OCI-LY1 (cell line): ENCODE results near the gene SETDB1.

Experiments used
- H2AFZ ChIP-seq: fragments of 200-600 bp; sonication (generic), shearing (Covaris generic); 2 replicates; pipeline ENCODE4 v1.6.0; 2014; ENCODE audit warnings: antibody characterized with exemption, mild to moderate bottlenecking, low read length
- H3F3A ChIP-seq: fragments of 200-600 bp; sonication (generic), shearing (Covaris generic); 2 replicates; pipeline ENCODE4 v1.6.0; 2014; ENCODE audit warnings: mild to moderate bottlenecking, antibody characterized with exemption, low read length, moderate library complexity; ENCODE audit not compliant: insufficient read depth
- H3K27ac ChIP-seq: fragments of 200-600 bp; sonication (generic); 2 replicates; pipeline ENCODE4 v1.5.1; 2014; ENCODE audit warnings: low read length, mixed run types, mild to moderate bottlenecking, low read depth; ENCODE audit not compliant: poor library complexity, severe bottlenecking
- H3K27me3 ChIP-seq: fragments of 200-600 bp; sonication (generic); 2 replicates; pipeline ENCODE4 v1.6.0; 2014; ENCODE audit warnings: antibody characterized with exemption, mild to moderate bottlenecking, low read length, moderate library complexity; ENCODE audit not compliant: insufficient read depth
- H3K36me3 ChIP-seq: fragments of 200-600 bp; sonication (generic); 2 replicates; pipeline ENCODE4 v1.6.1; 2014; ENCODE audit warnings: mild to moderate bottlenecking, antibody characterized with exemption, low read length, moderate library complexity, mixed read lengths; ENCODE audit not compliant: insufficient read depth
- H3K4me1 ChIP-seq: fragments of 200-600 bp; sonication (generic); 2 replicates; pipeline ENCODE4 v1.5.1; 2014; ENCODE audit warnings: mild to moderate bottlenecking, low read length, moderate library complexity; ENCODE audit not compliant: insufficient read depth, severe bottlenecking
- H3K4me2 ChIP-seq: fragments of 200-600 bp; sonication (generic), shearing (Covaris generic); 2 replicates; pipeline ENCODE4 v1.6.1; 2014; ENCODE audit warnings: low read length
- H3K4me3 ChIP-seq: fragments of 200-600 bp; sonication (generic); 2 replicates; pipeline ENCODE4 v1.5.1; 2014; ENCODE audit warnings: low read length, low read depth, mild to moderate bottlenecking, mixed read lengths; ENCODE audit not compliant: poor library complexity, severe bottlenecking
- H3K79me2 ChIP-seq: fragments of 200-600 bp; shearing (Covaris generic); 2 replicates; pipeline ENCODE4 v1.6.1; 2016; ENCODE audit warnings: mixed run types, low read length, mixed read lengths; ENCODE audit not compliant: insufficient read depth
- H3K9ac ChIP-seq: fragments of 200-600 bp; sonication (generic), shearing (Covaris generic); 2 replicates; pipeline ENCODE4 v1.6.1; 2014; ENCODE audit warnings: mild to moderate bottlenecking, low read length, mixed read lengths
- H3K9me2 ChIP-seq: fragments of 200-600 bp; sonication (generic), shearing (Covaris generic); 2 replicates; pipeline ENCODE4 v1.6.1; 2014; ENCODE audit warnings: low read depth, mild to moderate bottlenecking, low read length, mixed read lengths
- H3K9me3 ChIP-seq: fragments of 200-600 bp; shearing (Covaris generic); 2 replicates; pipeline ENCODE4 v1.6.1; 2014; ENCODE audit warnings: low read length, mixed read lengths
- H4K20me1 ChIP-seq: fragments of 200-600 bp; sonication (generic), shearing (Covaris generic); 2 replicates; pipeline ENCODE4 v1.6.0; 2016; ENCODE audit warnings: mild to moderate bottlenecking, low read length; ENCODE audit not compliant: insufficient read depth
- EZH2 ChIP-seq: fragments of 200-600 bp; sonication (generic), shearing (Covaris generic); IDR thresholded peaks from 2 replicates; pipeline ENCODE4 v1.8.0; 2017; ENCODE audit warnings: borderline replicate concordance, mixed run types, mild to moderate bottlenecking, antibody characterized with exemption, low read length, moderate library complexity, mixed read lengths
- TF ChIP-seq, protein P1 (sequence below): fragments of 200-600 bp; sonication (generic), shearing (Covaris generic); IDR thresholded peaks from 2 replicates; pipeline ENCODE4 v1.5.1; 2017; ENCODE audit warnings: mild to moderate bottlenecking, antibody characterized with exemption, low read length, moderate library complexity, mixed read lengths

Gene SETDB1

DNA sequence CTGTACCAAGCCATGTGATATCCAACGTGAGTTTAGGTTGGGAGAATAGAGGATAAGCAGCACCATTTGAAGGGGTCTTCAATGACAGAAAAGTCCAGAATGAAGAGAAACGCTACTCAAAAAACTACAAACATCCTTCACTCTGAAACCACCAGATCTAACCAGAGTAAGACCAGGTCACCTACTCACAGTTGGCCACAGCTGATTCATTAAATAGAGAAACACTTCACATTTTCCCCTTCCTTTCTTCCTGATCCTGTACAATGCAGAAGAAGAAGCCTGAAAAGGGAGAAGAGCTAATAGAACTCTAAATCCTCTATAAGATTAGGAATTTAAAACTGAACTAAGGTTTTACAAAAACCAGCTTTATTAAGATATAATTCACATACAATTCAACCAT, 19.4 kb upstream of the SETDB1 start:
- H4K20me1 ChIP-seq: no peaks in the 10 kb centered on the region
- no peak overlapping the region for H3K4me2 ChIP-seq
- no peaks in the 10 kb centered on the region for H3K4me1 ChIP-seq
- H3K9me2 ChIP-seq: no peaks in the 10 kb centered on the region
- no peaks in the 10 kb centered on the region for H3F3A ChIP-seq
- TF ChIP-seq, protein P1, sequence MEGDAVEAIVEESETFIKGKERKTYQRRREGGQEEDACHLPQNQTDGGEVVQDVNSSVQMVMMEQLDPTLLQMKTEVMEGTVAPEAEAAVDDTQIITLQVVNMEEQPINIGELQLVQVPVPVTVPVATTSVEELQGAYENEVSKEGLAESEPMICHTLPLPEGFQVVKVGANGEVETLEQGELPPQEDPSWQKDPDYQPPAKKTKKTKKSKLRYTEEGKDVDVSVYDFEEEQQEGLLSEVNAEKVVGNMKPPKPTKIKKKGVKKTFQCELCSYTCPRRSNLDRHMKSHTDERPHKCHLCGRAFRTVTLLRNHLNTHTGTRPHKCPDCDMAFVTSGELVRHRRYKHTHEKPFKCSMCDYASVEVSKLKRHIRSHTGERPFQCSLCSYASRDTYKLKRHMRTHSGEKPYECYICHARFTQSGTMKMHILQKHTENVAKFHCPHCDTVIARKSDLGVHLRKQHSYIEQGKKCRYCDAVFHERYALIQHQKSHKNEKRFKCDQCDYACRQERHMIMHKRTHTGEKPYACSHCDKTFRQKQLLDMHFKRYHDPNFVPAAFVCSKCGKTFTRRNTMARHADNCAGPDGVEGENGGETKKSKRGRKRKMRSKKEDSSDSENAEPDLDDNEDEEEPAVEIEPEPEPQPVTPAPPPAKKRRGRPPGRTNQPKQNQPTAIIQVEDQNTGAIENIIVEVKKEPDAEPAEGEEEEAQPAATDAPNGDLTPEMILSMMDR: no peak
- TF ChIP-seq EZH2: no peak
- no peak overlapping the region for H3K27ac ChIP-seq
- no peaks in the 10 kb centered on the region for H3K79me2 ChIP-seq
- H2AFZ ChIP-seq: no peak overlapping the region
- H3K36me3 ChIP-seq: no peaks in the 10 kb centered on the region
- no peak overlapping the region for H3K4me3 ChIP-seq
- peaks cover 6% of the 10 kb centered on the region; the same call in 1 of the 2 replicates for H3K9me3 ChIP-seq
- no peaks in the 10 kb centered on the region for H3K27me3 ChIP-seq
- H3K9ac ChIP-seq: no peak overlapping the region

DNA sequence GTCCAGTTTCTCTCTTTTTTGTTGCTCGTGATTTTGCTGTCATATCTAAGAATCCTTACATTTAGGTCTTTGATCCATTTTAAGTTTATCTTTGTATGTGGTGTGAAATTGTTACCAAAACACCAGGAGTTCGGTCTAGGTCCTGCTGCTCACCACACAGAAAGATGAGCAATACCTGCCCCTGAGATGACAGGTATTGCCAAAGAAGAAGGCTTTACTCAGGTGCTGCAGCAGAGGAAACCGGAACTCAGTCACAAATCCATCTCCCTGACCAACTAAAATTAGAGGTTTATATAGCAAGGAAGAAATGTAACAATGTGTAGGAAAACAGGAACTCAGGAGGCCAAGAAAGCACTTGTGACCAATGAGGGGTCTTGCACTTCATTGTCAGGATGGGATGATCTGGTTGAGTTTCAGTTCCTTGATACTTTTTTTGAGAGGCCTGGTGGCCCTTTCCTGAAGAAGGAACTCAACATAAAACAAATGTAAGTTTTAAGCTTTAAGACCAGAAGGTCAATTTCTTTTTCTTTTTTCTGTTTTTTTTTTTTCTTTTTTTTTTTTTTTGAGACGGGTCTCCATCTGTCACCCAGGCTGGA, 16.5 kb upstream of the SETDB1 start:
- H3K4me3 ChIP-seq: no peak overlapping the region
- no peaks in the 10 kb centered on the region for H3K79me2 ChIP-seq
- no peak overlapping the region for H2AFZ ChIP-seq
- no peaks in the 10 kb centered on the region for H3F3A ChIP-seq
- H3K9me2 ChIP-seq: no peaks in the 10 kb centered on the region
- H3K9ac ChIP-seq: no peak overlapping the region
- peaks cover 6% of the 10 kb centered on the region; the same call in 1 of the 2 replicates for H3K9me3 ChIP-seq
- no peaks in the 10 kb centered on the region for H3K36me3 ChIP-seq
- H3K4me2 ChIP-seq: no peak overlapping the region
- H3K27ac ChIP-seq: no peak overlapping the region
- H3K4me1 ChIP-seq: no peaks in the 10 kb centered on the region
- no peaks in the 10 kb centered on the region for H3K27me3 ChIP-seq
- no peaks in the 10 kb centered on the region for H4K20me1 ChIP-seq
- TF ChIP-seq, protein P1: no peak
- no peak for TF ChIP-seq EZH2

DNA sequence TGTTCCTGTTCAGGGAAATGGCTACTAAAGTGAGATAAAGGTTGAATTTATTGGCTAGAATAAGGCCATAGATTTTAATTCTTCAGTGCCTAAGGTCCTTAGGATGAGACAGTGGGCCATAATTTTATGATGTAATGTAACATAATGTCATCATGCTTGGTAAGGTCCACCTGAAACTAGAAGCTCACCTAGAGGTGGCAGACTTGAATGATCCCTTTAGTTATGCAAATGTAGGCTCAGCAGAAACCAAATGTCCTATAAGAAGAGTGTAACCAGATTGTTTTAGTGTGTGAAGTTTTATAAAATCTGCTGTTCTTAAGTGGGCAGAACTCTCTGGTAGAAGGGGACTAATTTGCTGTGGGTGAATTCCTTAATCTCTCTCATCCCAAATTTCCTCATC, 13.5 kb upstream of the SETDB1 start:
- Histone ChIP-seq H3K9me3 (peaks cover 6% of the 10 kb centered on the region; the same call in 1 of the 2 replicates), H3K27ac (no peak overlapping the region), H3K9me2 (no peaks in the 10 kb centered on the region), H3K36me3 (no peaks in the 10 kb centered on the region), H3F3A (no peaks in the 10 kb centered on the region), H3K79me2 (no peaks in the 10 kb centered on the region), H3K4me3 (no peak overlapping the region), H4K20me1 (no peaks in the 10 kb centered on the region), H3K4me2 (no peak overlapping the region), H3K27me3 (no peaks in the 10 kb centered on the region), H3K9ac (no peak overlapping the region), H2AFZ (no peak overlapping the region), H3K4me1 (no peaks in the 10 kb centered on the region)
- no peak for TF ChIP-seq EZH2

DNA sequence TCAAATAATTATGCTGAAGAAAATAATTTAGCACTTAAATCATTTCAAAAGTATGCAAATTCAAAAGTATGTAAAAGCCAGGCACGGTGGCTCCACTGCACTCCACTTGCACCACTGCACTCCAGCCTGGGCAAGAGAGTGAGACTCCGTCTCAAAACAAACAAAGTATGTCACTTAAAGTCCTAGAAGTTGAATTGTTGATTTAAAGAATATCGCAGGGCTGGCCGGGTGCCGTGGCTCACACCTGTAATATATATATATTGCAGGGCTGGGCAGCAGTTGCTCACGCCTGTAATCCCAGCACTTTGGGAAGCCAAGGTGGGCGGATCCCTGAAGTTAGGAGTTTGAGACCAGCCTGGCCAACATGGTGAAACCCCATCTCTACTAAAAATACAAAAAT, 8.8 kb upstream of the SETDB1 start:
- no peak overlapping the region for H3K4me2 ChIP-seq
- H3K79me2 ChIP-seq: no peaks in the 10 kb centered on the region
- H4K20me1 ChIP-seq: no peaks in the 10 kb centered on the region
- no peaks in the 10 kb centered on the region for H3K36me3 ChIP-seq
- no peak overlapping the region for H3K27ac ChIP-seq
- H3K9me2 ChIP-seq: no peaks in the 10 kb centered on the region
- H3F3A ChIP-seq: no peaks in the 10 kb centered on the region
- H3K27me3 ChIP-seq: no peaks in the 10 kb centered on the region
- H3K4me3 ChIP-seq: no peak overlapping the region
- H2AFZ ChIP-seq: no peak overlapping the region
- peaks cover 3% of the 10 kb centered on the region for H3K4me1 ChIP-seq
- no peak overlapping the region for H3K9ac ChIP-seq
- no peaks in the 10 kb centered on the region for H3K9me3 ChIP-seq
- no peak for TF ChIP-seq EZH2
- TF ChIP-seq, protein P1: no peak
